K562 (cell line): Measurements from ENCODE around the gene PPT2. TPM values are rescaled to one million over a fixed set of nuclear protein-coding genes. Genes with fewer than 3 reads are reported as not detected.

Experiments used
- ARID1B ChIP-seq: fragments of 450-650 bp; IDR thresholded peaks from 2 replicates; pipeline ENCODE4 v1.6.1; 2016; ENCODE audit warnings: antibody characterized with exemption, mild to moderate bottlenecking, inconsistent platforms
- DDX20 ChIP-seq: fragments of 450-650 bp; IDR thresholded peaks from 2 replicates; pipeline ENCODE4 v1.6.1; 2016; ENCODE audit warnings: missing genetic modification characterization, low read depth, mild to moderate bottlenecking, missing compliant biosample characterization, moderate library complexity
- HDGF ChIP-seq: fragments of 450-650 bp; IDR thresholded peaks from 2 replicates; pipeline ENCODE4 v1.6.1; 2016
- KDM5B ChIP-seq: fragments of 200-600 bp; sonication (generic); IDR thresholded peaks from 2 replicates; pipeline ENCODE4 v1.6.1; 2012; ENCODE audit warnings: low read depth, mild to moderate bottlenecking, moderate library complexity, low read length, control low read depth, inconsistent platforms; ENCODE audit not compliant: insufficient replicate concordance
- MEF2D ChIP-seq: conservative IDR thresholded peaks from 2 replicates; pipeline ENCODE4 v1.6.1; 2016; ENCODE audit warnings: low read depth, missing genetic modification characterization, missing compliant biosample characterization
- NCOR1 ChIP-seq: fragments of 450-650 bp; IDR thresholded peaks from 2 replicates; pipeline ENCODE4 v1.6.1; 2016; ENCODE audit warnings: mild to moderate bottlenecking, moderate library complexity
- PHF20 ChIP-seq: fragments of 450-650 bp; IDR thresholded peaks from 2 replicates; pipeline ENCODE4 v1.6.1; 2018; ENCODE audit not compliant: partially characterized antibody
- POLR2B ChIP-seq: fragments of 450-650 bp; IDR thresholded peaks from 2 replicates; pipeline ENCODE4 v1.6.1; 2018; ENCODE audit warnings: low read depth; ENCODE audit not compliant: partially characterized antibody
- RBM34 ChIP-seq: fragments of 200-400 bp; formaldehyde crosslinking; IDR thresholded peaks from 2 replicates; pipeline ENCODE4 v1.6.1; 2018; ENCODE audit warnings: low read length, borderline replicate concordance; ENCODE audit not compliant: insufficient read depth
- TEAD1 ChIP-seq, 2 experiments: fragments of 450-650 bp in 1 of 2; sonication (generic) in 1 of 2; formaldehyde crosslinking; IDR thresholded peaks; 2 replicates each; pipeline versions ENCODE4 v1.4.0 to v1.8.0; 2020 to 2022; ENCODE audit warnings: mild to moderate bottlenecking in 2 of 2, missing genetic modification reagents in 1 of 2
- TRIM24 ChIP-seq, 2 experiments: fragments of 450-650 bp; IDR thresholded peaks; 2 replicates each; pipeline ENCODE4 v1.6.1; 2016
- U2AF2 ChIP-seq: fragments of 200-400 bp; formaldehyde crosslinking; optimal IDR thresholded peaks from 2 replicates; pipeline ENCODE3; 2017; ENCODE audit warnings: low read depth, mild to moderate bottlenecking, low read length
- ZBTB11 ChIP-seq, 3 experiments: fragments of 200-800 bp in 1 of 3; fragments of 250-450 bp in 1 of 3; fragments of 450-650 bp in 1 of 3; sonication (Bioruptor Pico) in 1 of 3; sonication (Bioruptor generic) in 1 of 3; formaldehyde crosslinking in 1 of 3; IDR thresholded peaks; 2 replicates each; pipeline versions ENCODE4 v1.6.1 to v1.8.0; 2016 to 2022; ENCODE audit warnings: mild to moderate bottlenecking in 2 of 3, missing genetic modification characterization in 2 of 3, missing compliant biosample characterization in 1 of 3, moderate library complexity in 1 of 3
- ZBTB17 ChIP-seq: fragments of 450-650 bp; formaldehyde crosslinking; IDR thresholded peaks from 2 replicates; pipeline ENCODE4 v1.4.0; 2020; ENCODE audit warnings: mild to moderate bottlenecking
- ZBTB8A ChIP-seq: fragments of 450-650 bp; IDR thresholded peaks from 2 replicates; pipeline ENCODE4 v1.6.1; 2018; ENCODE audit warnings: mild to moderate bottlenecking, moderate library complexity; ENCODE audit not compliant: partially characterized antibody
- ZKSCAN1 ChIP-seq: fragments of 150-350 bp; IDR thresholded peaks from 2 replicates; pipeline ENCODE4 v1.6.1; 2016; ENCODE audit warnings: low read depth, low read length
- ZNF518B ChIP-seq: fragments of 250-450 bp; sonication (Bioruptor Pico); IDR thresholded peaks from 2 replicates; pipeline ENCODE4 v1.5.0; 2021; ENCODE audit warnings: mild to moderate bottlenecking, moderate library complexity
- ZNF592 ChIP-seq: fragments of 450-650 bp; IDR thresholded peaks from 2 replicates; pipeline ENCODE4 v1.6.1; 2017; ENCODE audit warnings: antibody characterized with exemption, mild to moderate bottlenecking
- polyA plus RNA-seq, 8 experiments: library from polyadenylated mRNA; depleted of rRNA in 4 of 8; stranded (reverse) in 5 of 8; unstranded in 3 of 8; fragments of >200 nt; fragmentation: Nextera tagmentation in 2 of 8; fragmentation: Illumina TruSeq in 1 of 8; extraction: Ambion mirVana in 2 of 8; extraction: Trizol in 1 of 8; gene quantifications; 2 replicates each; pipeline versions ENCODE4 v1.2.1 to v1.2.3, GENCODE V29; 2011 to 2014; ENCODE audit warnings: inconsistent platforms in 1 of 8, missing spikeins in 1 of 8
- total RNA-seq, 7 experiments: library from RNA; depleted of rRNA in 6 of 7; stranded (reverse); fragments of >200 nt in 6 of 7; fragmentation: Illumina TruSeq in 2 of 7; extraction: Trizol in 2 of 7; gene quantifications; 2 replicates each; pipeline versions ENCODE4 v1.2.1 to v1.2.3, GENCODE V29; 2011 to 2021; ENCODE audit warnings: low replicate concordance in 1 of 7

The PPT2 gene
- total and polyA plus RNA-seq, 9 of the 15 experiments (the other 6 are each of a cell fraction or from before 2014, with no cell fraction given): 27.4 to 98.8 (median 69.9) TPM

GRCh38 chr6:32192608-32193039, 38.7 kb downstream of the PPT2 start, which contains the start of gene GPSM3 (continued):
- TF ChIP-seq ZBTB8A (no peak), TEAD1 (CRISPR knock-in tag; IDR thresholded peaks at IDR 0.05) (no peak), ZKSCAN1 (no peak; the same call in 1 of the 2 replicates), ARID1B (peak; percentile 54), KDM5B (peak; percentile 41), U2AF2 (no peak), DDX20 (tag) (no peak), ZBTB17 (CRISPR knock-in tag) (peak; percentile 64; the same call in 1 of the 2 replicates), ZNF592 (peak; percentile 77), HDGF (no peak), MEF2D (tag) (no peak), TRIM24 (IDR thresholded peaks at IDR 0.05) (peak in 1 of 2 experiments; percentile 63; a peak in 1 of 4 replicates), POLR2B (peak; percentile 68), ZBTB11 (CRISPR knock-in tag; IDR thresholded peaks at IDR 0.05) (peak in 2 of 3 experiments; percentile 69 to 94; a peak in 4 of 6 replicates), PHF20 (peak; percentile 46), RBM34 (no peak), NCOR1 (peak; percentile 35; the same call in 1 of the 2 replicates), ZNF518B (CRISPR knock-in tag) (no peak)
